Trophoblast cell (in vitro differentiated cells and primary cell): ENCODE measurements around the gene SFXN4.

Experiments
- DNase-seq, 2 donors: peaks; one replicate each; pipeline ENCODE4 v3.0.0-alpha.2; 2016
- H2AFZ ChIP-seq: 2 replicates; pipeline ENCODE4 v1.6.1; 2013; ENCODE audit warnings: low read length, moderate library complexity, mild to moderate bottlenecking; ENCODE audit not compliant: insufficient read depth, poor library complexity
- H2AK5ac ChIP-seq: 2 replicates; pipeline ENCODE4 v1.6.1; 2013; ENCODE audit warnings: mild to moderate bottlenecking, low read length
- H2BK120ac ChIP-seq: 2 replicates; pipeline ENCODE4 v1.6.1; 2013; ENCODE audit warnings: low read length, mild to moderate bottlenecking, moderate library complexity; ENCODE audit not compliant: insufficient read depth, poor library complexity
- H2BK12ac ChIP-seq: 2 replicates; pipeline ENCODE4 v1.6.1; 2013; ENCODE audit warnings: mild to moderate bottlenecking, low read length, moderate library complexity
- H2BK5ac ChIP-seq: 2 replicates; pipeline ENCODE4 v1.6.1; 2013; ENCODE audit warnings: low read length, low read depth, moderate library complexity, mild to moderate bottlenecking; ENCODE audit not compliant: poor library complexity
- H3K14ac ChIP-seq: 2 replicates; pipeline ENCODE4 v1.6.1; 2013; ENCODE audit warnings: mild to moderate bottlenecking, low read length
- H3K18ac ChIP-seq: 2 replicates; pipeline ENCODE4 v1.6.1; 2013; ENCODE audit warnings: mild to moderate bottlenecking, low read length
- H3K23ac ChIP-seq: 2 replicates; pipeline ENCODE4 v1.6.1; 2013; ENCODE audit warnings: low read length
- H3K27ac ChIP-seq: 2 replicates; pipeline ENCODE4 v1.5.1; 2013; ENCODE audit warnings: low read depth, mild to moderate bottlenecking, inconsistent platforms, low read length, moderate library complexity
- H3K27me3 ChIP-seq: 2 replicates; pipeline ENCODE4 v1.6.1; 2013; ENCODE audit warnings: inconsistent platforms, mild to moderate bottlenecking, low read length, moderate library complexity; ENCODE audit not compliant: insufficient read depth
- H3K36me3 ChIP-seq, 2 experiments: 1 replicate in 1 of 2; 2 replicates in 1 of 2; pipeline ENCODE4 v1.6.1; 2013; ENCODE audit warnings: low read length in 2 of 2, mild to moderate bottlenecking in 2 of 2, moderate library complexity in 1 of 2; ENCODE audit not compliant: insufficient read depth in 2 of 2, control insufficient read depth in 1 of 2
- H3K4ac ChIP-seq: 2 replicates; pipeline ENCODE4 v1.6.1; 2013; ENCODE audit warnings: low read depth, mild to moderate bottlenecking, low read length, moderate library complexity
- H3K4me1 ChIP-seq, 2 experiments: 1 replicate in 1 of 2; 2 replicates in 1 of 2; pipeline ENCODE4 v1.6.1; 2013; ENCODE audit warnings: low read length in 2 of 2, mild to moderate bottlenecking in 2 of 2, moderate library complexity in 1 of 2; ENCODE audit not compliant: insufficient read depth in 2 of 2, control insufficient read depth in 1 of 2
- H3K4me2 ChIP-seq: 2 replicates; pipeline ENCODE4 v1.6.1; 2013; ENCODE audit warnings: inconsistent platforms, mild to moderate bottlenecking, low read length, moderate library complexity
- H3K4me3 ChIP-seq: 2 replicates; pipeline ENCODE4 v1.5.1; 2013; ENCODE audit warnings: mild to moderate bottlenecking, low read depth, low read length, inconsistent platforms
- H3K79me1 ChIP-seq: one replicate; pipeline ENCODE4 v1.6.1; 2013; ENCODE audit warnings: low read length
- H3K79me2 ChIP-seq: 2 replicates; pipeline ENCODE4 v1.6.1; 2013; ENCODE audit warnings: low read length, mild to moderate bottlenecking; ENCODE audit not compliant: control insufficient read depth, insufficient read depth, poor library complexity
- H3K9ac ChIP-seq: 2 replicates; pipeline ENCODE4 v1.6.1; 2013; ENCODE audit warnings: mild to moderate bottlenecking, low read length
- H3K9me3 ChIP-seq: 2 replicates; pipeline ENCODE4 v1.6.1; 2013; ENCODE audit warnings: low read depth, mild to moderate bottlenecking, control low read depth, inconsistent platforms, low read length; ENCODE audit not compliant: insufficient read depth
- H4K12ac ChIP-seq: 2 replicates; pipeline ENCODE4 v1.6.1; 2013; ENCODE audit warnings: low read depth, mild to moderate bottlenecking, low read length, moderate library complexity
- H4K8ac ChIP-seq: 2 replicates; pipeline ENCODE4 v1.6.1; 2013; ENCODE audit warnings: low read depth, mild to moderate bottlenecking, low read length, moderate library complexity
- H4K91ac ChIP-seq: one replicate; pipeline ENCODE4 v1.6.1; 2013; ENCODE audit warnings: low read depth, mild to moderate bottlenecking, low read length, moderate library complexity
- WGBS: extraction: QIAGEN DNeasy Blood & Tissue Kit; methylation state at CpG from one replicate; pipeline ENCODE4 v1.1.7; 2013; ENCODE audit warnings: missing lambda C conversion rate; ENCODE audit not compliant: insufficient read length, insufficient coverage; ENCODE audit errors: extremely low coverage; 5-methylcytosine and 5-hydroxymethylcytosine counted together

Gene SFXN4

DNA sequence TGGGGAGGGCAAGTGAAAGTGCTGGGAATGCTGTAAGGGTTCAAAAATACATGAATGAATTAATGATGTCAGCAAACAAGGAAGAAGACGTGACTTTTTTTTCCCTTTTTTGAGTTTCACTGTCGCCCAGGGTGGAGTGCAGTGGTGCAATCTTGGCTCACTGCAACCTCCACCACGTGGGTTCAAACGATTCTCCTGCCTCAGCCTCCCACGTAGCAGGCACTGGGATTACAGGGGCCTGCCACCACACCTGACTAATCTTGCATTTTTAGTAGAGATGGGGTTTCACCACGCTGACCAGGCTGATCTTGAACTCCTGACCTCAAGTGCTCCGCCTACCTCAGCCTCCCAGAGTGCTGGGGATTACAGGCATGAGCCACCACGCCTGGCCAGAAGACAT lies 31.6 kb downstream of the SFXN4 start:
- no peak overlapping the region for H3K9ac ChIP-seq
- no peak for DNase-seq
- H3K4me1 ChIP-seq, result no peaks in the 10 kb centered on the region
- H2AK5ac ChIP-seq, result no peak overlapping the region
- no CpG with 5 or more reads among the region's 8 CpGs for WGBS
- H4K8ac ChIP-seq, result no peak overlapping the region
- H3K4me3 ChIP-seq, result no peak overlapping the region
- no peak overlapping the region for H4K12ac ChIP-seq
- H2AFZ ChIP-seq, result no peak overlapping the region
- H3K4me2 ChIP-seq, result no peak overlapping the region
- H3K4ac ChIP-seq, result no peak overlapping the region
- no peak overlapping the region for H3K27ac ChIP-seq
- H3K14ac ChIP-seq, result no peak overlapping the region
- H2BK12ac ChIP-seq, result no peak overlapping the region
- no peaks in the 10 kb centered on the region for H3K27me3 ChIP-seq
- H3K18ac ChIP-seq, result no peak overlapping the region
- H4K91ac ChIP-seq, result no peak overlapping the region
- H2BK5ac ChIP-seq, result no peak overlapping the region
- no peak overlapping the region for H3K23ac ChIP-seq
- no peaks in the 10 kb centered on the region for H3K79me1 ChIP-seq
- no peak overlapping the region for H2BK120ac ChIP-seq
- H3K79me2 ChIP-seq, result no peaks in the 10 kb centered on the region
- no peaks in the 10 kb centered on the region for H3K9me3 ChIP-seq
- peaks cover 28 to 40% of the 10 kb centered on the region in 2 experiments for H3K36me3 ChIP-seq

DNA sequence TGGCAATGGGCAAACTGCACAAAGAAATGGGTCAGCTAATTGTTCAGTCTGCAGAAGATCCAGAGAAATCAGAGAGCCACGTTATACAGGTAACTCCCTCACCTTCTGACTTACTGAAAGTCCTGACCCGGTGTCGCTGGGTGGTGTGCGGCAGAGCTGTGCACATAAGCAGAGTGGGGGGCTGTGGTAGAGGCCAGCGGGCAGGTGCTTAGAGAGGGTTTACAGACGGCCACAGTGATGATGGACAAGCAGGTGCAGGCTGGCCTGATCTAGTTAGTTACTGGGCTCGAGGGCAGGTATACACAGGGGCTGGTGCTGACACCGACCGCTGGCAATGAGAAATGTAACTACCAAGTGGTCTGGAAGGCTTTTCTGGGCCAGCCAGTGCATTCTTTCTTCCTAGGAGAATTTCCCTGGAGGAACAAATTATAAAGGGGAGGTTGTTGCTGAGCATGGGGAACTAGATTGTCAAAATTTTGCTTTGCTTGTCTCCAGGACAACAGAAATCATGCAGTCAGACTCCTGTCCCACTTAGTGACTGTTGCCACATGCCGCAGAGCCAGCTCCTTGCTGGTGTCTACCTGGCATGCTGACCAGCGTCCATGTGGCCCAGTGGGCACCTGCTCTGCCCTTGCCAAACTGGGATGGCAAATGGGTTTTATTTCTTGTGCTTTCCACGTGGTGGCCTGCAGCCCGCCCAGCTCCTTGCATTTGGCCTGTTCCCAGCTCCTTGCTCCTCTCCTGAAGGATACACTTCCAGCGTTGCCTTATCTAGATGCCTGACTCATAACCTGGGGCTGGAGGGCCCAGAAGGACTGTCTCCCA lies 32.8 kb downstream of the SFXN4 start:
- WGBS, result no CpG with 5 or more reads among the region's 14 CpGs
- H3K14ac ChIP-seq, result no peak overlapping the region
- no peak overlapping the region for H2BK120ac ChIP-seq
- no peak overlapping the region for H4K91ac ChIP-seq
- no peaks in the 10 kb centered on the region for H3K9me3 ChIP-seq
- H3K23ac ChIP-seq, result no peak overlapping the region
- H2BK5ac ChIP-seq, result no peak overlapping the region
- H3K4me1 ChIP-seq, result no peaks in the 10 kb centered on the region
- no peaks in the 10 kb centered on the region for H3K27me3 ChIP-seq
- no peak overlapping the region for H3K27ac ChIP-seq
- DNase-seq, result peak; percentile 14 to 62
- H2AK5ac ChIP-seq, result no peak overlapping the region
- no peaks in the 10 kb centered on the region for H3K79me1 ChIP-seq
- H3K4me2 ChIP-seq, result no peak overlapping the region
- H3K79me2 ChIP-seq, result no peaks in the 10 kb centered on the region
- no peak overlapping the region for H4K8ac ChIP-seq
- peaks cover 35 to 47% of the 10 kb centered on the region in 2 experiments for H3K36me3 ChIP-seq
- no peak overlapping the region for H3K18ac ChIP-seq
- peak overlapping the region; percentile 53 for H3K9ac ChIP-seq
- H2AFZ ChIP-seq, result no peak overlapping the region
- H2BK12ac ChIP-seq, result no peak overlapping the region
- H3K4ac ChIP-seq, result no peak overlapping the region
- H4K12ac ChIP-seq, result no peak overlapping the region
- H3K4me3 ChIP-seq, result peak overlapping the region; percentile 31

- peak in 1 of 2 donors; percentile 56 for DNase-seq
- Histone ChIP-seq H3K14ac (no peak overlapping the region), H2BK12ac (no peak overlapping the region), H3K9me3 (no peaks in the 10 kb centered on the region), H3K9ac (no peak overlapping the region), H3K4me3 (no peak overlapping the region), H3K4me2 (no peak overlapping the region), H3K79me1 (no peaks in the 10 kb centered on the region), H4K12ac (no peak overlapping the region), H2BK5ac (no peak overlapping the region), H3K4ac (no peak overlapping the region), H2AK5ac (no peak overlapping the region), H4K8ac (no peak overlapping the region), H3K27ac (no peak overlapping the region), H3K79me2 (no peaks in the 10 kb centered on the region), H2AFZ (no peak overlapping the region), H3K4me1 (no peaks in the 10 kb centered on the region), H4K91ac (no peak overlapping the region), H3K23ac (no peak overlapping the region), H2BK120ac (no peak overlapping the region), H3K36me3 (peaks cover 43 to 49% of the 10 kb centered on the region in 2 experiments), H3K18ac (no peak overlapping the region), H3K27me3 (no peaks in the 10 kb centered on the region)
- no CpG with 5 or more reads among the region's 10 CpGs for WGBS
Measured at GRCh38 chr10:119131512-119132240, 33.8 kb downstream of the SFXN4 start.

DNA sequence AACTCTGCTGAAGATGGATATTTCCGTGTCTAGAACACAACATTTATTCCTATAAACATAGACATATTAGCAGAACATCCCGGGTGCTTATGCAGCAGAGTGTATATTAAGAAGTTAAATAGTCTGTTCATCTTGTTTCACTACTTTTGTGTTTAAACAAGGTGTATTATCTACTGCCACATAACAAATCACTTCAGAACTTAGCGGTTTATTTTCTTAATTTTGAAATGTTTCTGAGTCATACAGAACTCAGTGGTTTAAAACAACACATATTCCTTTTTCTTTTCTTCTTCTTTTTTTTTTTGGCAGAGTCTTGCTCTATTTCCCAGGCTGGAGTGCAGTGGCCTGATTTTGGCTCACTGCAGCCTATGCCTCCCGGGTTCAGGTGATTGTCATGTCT lies 35.8 kb downstream of the SFXN4 start:
- no peaks in the 10 kb centered on the region for H3K9me3 ChIP-seq
- no peak overlapping the region for H3K14ac ChIP-seq
- H3K4me3 ChIP-seq, result no peak overlapping the region

More for the DNA sequence above, 35.8 kb downstream of the SFXN4 start:
- Histone ChIP-seq H2AFZ (no peak overlapping the region), H2BK12ac (no peak overlapping the region), H3K27ac (no peak overlapping the region), H3K4me2 (no peak overlapping the region), H3K9ac (no peak overlapping the region), H3K23ac (no peak overlapping the region), H2BK120ac (no peak overlapping the region), H4K8ac (no peak overlapping the region), H3K4me1 (no peaks in the 10 kb centered on the region), H3K36me3 (peaks cover 45 to 52% of the 10 kb centered on the region in 2 experiments), H4K12ac (no peak overlapping the region), H3K79me2 (no peaks in the 10 kb centered on the region), H3K27me3 (no peaks in the 10 kb centered on the region), H3K4ac (no peak overlapping the region), H3K18ac (no peak overlapping the region), H4K91ac (no peak overlapping the region), H2AK5ac (no peak overlapping the region), H3K79me1 (no peaks in the 10 kb centered on the region), H2BK5ac (no peak overlapping the region)
- no CpG with 5 or more reads among the region's 4 CpGs for WGBS
- DNase-seq, result no peak
